GM18861 (cell line): ENCODE results near the gene TMEM11.
"Not testable (repeated sequence)": the region's sequence is repeated elsewhere in the genome, so short reads cannot be mapped to it uniquely, and the experiment has no call there.

ENCODE experiments used
- ATAC-seq: cut with Tn5 transposase; IDR thresholded peaks from one replicate; pipeline ENCODE4 v1.9.1; 2021; ENCODE audit not compliant: unreplicated experiment

Gene TMEM11

GRCh38 chr17:21212826-21213637, 929 bp downstream of the TMEM11 start:
- no peak for ATAC-seq

DNA sequence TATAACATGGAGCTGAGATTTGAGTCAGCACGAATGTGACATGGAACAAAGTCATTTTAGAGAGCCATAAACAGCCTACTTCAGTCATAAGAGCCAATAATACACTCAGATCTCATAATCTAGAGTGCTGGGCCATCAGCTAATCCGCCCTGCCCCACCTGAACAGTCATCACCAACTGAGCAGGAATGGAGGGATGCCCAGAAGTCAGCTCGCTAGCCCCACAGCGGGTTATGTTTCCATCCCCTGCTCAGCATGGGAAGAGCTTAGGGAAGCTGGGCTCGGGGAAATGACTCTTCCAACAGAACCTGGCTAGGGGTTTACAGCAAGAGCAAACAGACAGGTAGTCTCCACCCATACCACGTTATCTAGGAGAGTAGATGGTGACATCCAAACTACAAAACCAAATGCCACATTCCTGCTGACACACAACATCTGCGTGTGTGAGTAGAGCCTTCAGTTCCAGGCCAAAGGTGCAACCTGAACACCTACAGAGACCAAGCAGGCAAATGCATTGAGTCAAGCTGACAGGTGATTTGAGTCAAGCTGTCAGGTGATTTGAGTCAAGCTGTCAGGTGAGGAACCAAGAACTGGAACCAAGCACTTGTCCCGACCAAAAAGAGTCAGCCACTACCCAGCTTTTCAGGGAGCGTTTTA, 2.0 kb downstream of the TMEM11 start:
- ATAC-seq: no peak

DNA sequence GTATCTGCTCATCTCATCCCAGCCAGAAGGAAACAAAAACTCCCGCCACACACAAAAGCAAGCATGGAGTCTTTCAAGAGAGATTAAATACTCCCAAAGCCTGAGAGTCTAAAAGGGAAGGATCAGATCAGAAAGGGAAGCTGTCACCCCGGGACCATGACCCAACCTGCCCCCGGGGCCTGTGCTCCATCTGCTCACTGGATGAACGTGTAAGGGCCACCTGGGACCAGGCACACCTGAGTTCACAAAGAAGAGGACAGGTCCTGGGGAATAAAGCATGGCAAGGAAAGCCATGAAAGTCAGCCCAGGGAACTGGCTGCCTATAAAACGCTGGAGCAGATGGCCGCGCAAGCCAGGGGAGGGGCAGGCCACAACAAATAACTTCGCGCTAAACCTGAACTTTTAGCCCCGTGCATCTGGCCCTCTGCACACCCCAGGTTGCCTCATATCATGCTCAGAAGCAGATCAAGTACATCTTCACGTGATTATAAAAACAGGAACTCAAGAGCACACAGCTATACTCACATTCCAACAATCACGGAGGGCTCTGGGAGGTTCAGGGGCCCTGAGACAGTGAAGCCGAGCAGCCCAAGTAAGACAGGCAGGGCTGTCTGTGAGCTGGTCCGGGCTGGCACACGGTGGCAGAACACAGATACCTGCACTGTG, 3.4 kb downstream of the TMEM11 start:
- ATAC-seq: no peak

- no peak for ATAC-seq
Observed at GRCh38 chr17:21209511-21210175, 4.3 kb downstream of the TMEM11 start.

GRCh38 chr17:21208352-21208751, 5.6 kb downstream of the TMEM11 start:
- no peak for ATAC-seq

DNA sequence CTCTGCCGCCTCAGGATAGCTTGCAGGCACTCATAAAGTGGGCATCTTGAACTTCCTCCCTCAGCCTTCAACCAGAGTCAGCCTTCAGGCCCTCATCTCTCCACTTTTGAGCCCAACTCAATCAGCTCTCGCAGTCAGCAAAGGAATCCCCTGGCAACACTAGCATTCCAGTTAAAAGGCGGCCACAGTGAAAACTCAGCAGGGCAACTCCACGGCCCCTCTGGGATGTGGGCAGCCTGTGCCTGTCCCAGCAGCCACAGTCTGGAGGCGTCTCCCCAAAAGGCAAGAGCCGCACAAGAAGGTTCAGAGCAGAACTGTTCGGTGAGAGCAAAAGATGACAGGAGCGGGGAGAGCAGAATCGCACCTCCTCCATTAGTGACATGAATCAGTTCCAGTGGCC, 9.0 kb downstream of the TMEM11 start:
- ATAC-seq: no peak

DNA sequence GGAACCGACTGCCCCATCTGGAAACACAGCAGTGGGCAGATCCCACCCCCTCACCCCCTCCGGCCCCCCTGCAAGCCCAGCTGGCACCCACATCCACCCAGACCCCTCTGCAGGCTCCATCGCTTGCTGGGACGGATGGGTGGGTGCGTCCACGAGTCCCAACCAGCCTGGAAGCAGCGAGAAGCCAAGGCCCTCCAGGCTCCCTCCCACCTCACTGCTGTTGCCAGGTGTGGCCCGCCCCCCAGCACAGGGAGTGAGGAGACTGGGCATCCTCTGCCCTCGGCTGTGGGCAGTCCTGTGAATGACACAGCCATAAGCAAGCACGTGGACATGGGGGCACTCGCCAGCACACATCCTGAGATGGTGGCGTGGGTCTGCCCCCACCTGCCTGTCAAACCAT, 11.4 kb downstream of the TMEM11 start:
- ATAC-seq: no peak

- ATAC-seq: no peak
Observed at GRCh38 chr17:21201874-21202273, 12.1 kb downstream of the TMEM11 start.

DNA sequence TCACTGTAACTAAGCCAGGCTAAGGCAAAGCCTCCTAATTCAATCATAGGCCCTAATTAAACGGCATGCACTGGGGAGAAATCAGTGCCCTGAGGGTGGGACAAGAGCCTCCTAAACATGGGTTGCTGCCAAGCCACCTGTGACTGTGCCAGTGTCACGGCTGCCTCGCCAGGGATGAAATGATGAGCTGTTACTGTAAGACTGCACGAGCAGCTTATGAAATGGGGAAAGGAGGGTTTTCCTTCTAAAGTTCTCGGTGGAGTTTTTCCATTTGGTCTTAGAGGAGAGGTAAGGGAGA, 12.7 kb downstream of the TMEM11 start:
- ATAC-seq: no peak

GRCh38 chr17:21200590-21201297, 13.2 kb downstream of the TMEM11 start:
- no peak for ATAC-seq

GRCh38 chr17:21199856-21200255, 14.1 kb downstream of the TMEM11 start:
- ATAC-seq: no peak

DNA sequence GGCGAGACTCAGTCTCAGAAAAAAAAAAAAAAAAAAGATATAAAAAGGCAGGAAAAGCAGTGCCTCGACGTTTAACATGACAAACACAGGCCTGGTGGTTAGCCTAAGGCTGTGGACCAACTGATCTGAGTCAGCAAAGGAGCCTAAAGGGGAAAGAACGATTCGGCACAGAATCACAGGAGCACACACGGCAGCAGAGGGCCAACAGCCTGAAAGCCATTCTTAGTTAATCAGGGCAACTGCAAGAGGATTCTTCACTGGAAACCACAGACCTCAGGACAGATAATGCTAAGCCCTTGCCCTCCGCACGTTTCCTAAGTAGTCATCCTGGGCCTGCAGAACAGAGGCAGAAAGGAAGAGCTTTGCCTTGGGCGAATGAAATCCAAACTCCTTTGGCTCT, 14.7 kb downstream of the TMEM11 start:
- no peak for ATAC-seq

DNA sequence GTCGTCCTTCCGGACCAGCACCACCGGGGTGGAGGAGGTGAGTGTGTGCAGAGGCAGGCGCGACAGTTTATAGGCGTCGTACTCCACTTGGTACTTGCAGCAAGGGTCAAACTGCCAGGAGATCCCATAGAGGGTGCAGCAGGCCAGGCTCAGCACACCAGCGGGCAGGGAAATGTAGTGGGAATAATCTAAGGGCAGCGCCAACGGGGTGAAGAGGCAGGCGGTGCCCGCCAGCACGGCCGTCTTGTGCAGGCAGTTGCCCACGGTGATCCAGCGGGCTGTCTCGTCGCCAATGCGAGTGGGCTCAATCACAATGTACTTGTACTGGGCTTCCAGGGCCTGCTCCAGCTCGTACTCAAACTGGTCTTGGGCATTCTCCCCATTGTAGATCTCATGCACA, 15.6 kb downstream of the TMEM11 start:
- ATAC-seq: no peak

DNA sequence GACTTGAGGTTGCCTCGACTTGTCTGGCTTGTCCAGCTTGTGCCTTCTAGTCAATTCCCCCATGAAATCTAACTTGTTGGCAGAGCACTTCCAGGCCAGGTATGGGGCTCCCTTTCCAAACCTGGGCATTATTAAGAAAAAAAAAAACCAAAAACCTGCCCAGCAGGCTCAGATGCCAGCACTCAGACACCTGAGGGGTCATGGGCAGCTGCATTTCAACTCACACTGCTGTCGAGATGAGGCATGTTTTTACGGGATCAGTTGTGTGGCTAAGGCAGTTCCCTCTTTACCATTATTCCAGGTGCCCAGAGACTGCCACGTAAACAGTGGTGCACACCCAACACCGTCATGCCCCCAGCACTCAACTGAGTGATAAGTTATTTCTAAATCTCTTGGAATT, 17.8 kb downstream of the TMEM11 start:
- ATAC-seq: no peak

- no peak for ATAC-seq
Observed at GRCh38 chr17:21194703-21195102, 19.3 kb downstream of the TMEM11 start.

- no peak for ATAC-seq
Observed at GRCh38 chr17:21194226-21194625, 19.7 kb downstream of the TMEM11 start.

DNA sequence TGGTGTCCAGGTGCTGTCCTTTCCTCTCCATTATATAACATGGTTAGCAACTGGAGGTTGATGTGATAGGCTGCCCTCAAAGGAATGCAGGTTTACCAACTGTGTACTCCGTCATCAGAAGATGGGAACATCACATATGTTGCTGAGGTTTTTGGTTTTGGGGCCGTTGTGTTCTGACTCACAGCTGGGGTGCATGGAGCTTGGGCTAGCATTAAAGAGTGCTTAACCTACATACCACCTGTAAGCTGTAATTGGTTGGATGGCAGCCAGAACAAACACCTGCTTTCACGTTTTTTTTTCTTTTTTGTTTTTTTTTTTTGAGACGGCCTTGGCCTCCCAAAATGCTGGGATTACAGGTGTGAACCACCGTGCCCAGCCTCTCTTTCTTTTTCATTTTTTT, 20.9 kb downstream of the TMEM11 start:
- ATAC-seq: no peak

GRCh38 chr17:21192414-21192813, 21.5 kb downstream of the TMEM11 start:
- ATAC-seq: not testable (repeated sequence)

GRCh38 chr17:21191698-21192097, 22.3 kb downstream of the TMEM11 start:
- ATAC-seq: no peak

- ATAC-seq: no peak
Observed at GRCh38 chr17:21190078-21190477, 23.9 kb downstream of the TMEM11 start.

DNA sequence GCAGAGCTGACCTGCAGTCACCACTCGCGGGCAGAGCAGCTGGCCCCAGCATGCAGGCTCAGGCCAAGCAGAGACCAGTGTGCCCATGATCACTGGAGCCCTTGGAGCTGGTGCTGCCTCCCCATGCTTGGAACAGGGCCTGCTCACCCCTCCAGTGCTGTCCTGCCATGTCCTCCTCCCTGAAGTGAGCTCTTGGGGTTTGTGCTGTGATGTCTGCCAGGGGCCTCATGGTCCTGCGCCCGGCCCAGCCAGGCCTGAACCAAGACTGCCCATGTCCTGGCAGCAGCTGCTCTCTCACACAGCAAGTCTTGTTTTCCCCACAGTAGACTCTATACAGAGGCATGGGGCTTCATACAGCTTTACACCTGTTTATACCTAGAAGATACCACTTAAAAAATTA, 24.6 kb downstream of the TMEM11 start:
- ATAC-seq: no peak
